NCI-H2196 (cell line): ENCODE results near the gene FMR1NB.

Experiments
- DNase-seq: peaks from one replicate; lab custom pipeline; 2025; ENCODE audit not compliant: unreplicated experiment; lab: John Stamatoyannopoulos, UW

Gene FMR1NB, protein sequence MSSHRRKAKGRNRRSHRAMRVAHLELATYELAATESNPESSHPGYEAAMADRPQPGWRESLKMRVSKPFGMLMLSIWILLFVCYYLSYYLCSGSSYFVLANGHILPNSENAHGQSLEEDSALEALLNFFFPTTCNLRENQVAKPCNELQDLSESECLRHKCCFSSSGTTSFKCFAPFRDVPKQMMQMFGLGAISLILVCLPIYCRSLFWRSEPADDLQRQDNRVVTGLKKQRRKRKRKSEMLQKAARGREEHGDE

GRCh38 chrX:147981038-147981752 is at the start of gene FMR1NB:
Gene FMR1NB (plus strand): TSS chrX:147981337. CDS start chrX:147981403, 66 bp downstream.
- no peak for DNase-seq

DNA sequence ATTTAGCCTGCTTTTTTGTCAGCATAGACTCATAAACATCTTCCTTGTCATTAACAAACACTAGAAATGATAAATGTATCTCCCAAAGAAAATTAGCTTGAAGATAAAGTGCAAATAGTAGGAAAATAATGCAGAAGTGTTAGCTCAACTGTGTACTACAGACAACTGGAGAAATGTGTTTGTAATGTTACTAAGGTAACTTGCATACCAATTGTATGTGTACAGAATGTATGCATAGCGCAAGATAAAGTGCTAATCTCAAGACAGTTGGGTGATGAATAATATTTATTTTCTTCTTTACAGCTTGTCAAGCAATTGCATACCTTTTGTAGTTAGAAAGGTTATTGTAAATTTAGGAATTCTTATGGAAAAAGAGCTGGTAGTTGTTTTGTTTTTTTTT is 47.3 kb upstream of the FMR1NB start:
- no peak for DNase-seq

- DNase-seq: no peak
Measured at GRCh38 chrX:147935156-147935758, 45.9 kb upstream of the FMR1NB start.

DNA sequence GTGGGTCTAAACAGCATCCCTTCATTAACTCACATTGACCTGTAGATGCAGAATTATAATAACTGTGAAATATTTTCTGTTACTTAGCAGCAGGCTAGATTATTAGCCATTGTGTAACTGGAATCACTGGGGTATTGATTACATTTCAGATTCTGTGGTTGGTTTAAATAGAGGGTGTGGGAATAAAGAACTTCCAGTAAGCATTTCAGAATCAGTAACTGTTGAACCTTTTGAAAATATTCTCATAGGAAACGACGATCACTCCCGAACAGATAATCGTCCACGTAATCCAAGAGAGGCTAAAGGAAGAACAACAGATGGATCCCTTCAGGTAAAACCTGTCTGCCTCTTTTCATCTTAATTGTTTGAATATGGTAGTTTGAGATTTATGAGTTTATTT is 35.9 kb upstream of the FMR1NB start:
- DNase-seq: no peak

DNA sequence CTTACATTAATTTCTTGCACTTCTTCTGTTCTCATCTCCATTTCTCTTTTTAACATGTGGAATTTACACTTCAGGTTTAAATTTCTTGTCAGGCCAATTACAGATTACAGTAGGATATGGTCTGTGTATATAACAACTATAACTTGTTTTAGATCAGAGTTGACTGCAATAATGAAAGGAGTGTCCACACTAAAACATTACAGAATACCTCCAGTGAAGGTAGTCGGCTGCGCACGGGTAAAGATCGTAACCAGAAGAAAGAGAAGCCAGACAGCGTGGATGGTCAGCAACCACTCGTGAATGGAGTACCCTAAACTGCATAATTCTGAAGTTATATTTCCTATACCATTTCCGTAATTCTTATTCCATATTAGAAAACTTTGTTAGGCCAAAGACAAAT is 32.6 kb upstream of the FMR1NB start:
- DNase-seq: no peak

- no peak for DNase-seq
Measured at GRCh38 chrX:147950352-147950751, 30.8 kb upstream of the FMR1NB start.

DNA sequence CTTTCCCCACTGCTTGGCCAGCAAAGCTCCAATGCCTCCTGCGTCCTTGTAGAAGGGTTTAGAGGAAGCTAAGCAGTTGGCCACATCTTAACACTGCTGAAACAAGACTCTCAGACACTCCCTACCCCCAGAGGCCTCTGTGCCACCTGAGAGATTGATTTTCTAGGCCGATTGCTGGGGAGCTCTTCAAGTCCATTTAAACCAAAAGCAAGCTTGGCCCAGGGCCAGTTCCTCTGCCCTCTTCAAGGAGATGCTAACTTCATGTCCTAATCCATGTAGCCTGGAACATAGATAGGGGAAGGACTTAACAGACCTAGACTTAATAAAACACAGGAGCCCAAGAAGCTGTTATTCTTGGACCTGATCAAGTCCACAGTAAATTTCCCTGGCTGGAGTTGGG is 27.2 kb upstream of the FMR1NB start:
- no peak for DNase-seq

GRCh38 chrX:147957291-147957690 is 23.8 kb upstream of the FMR1NB start:
- DNase-seq: no peak

- DNase-seq: no peak
Measured at GRCh38 chrX:147958291-147958690, 22.8 kb upstream of the FMR1NB start.

- DNase-seq: no peak
Measured at GRCh38 chrX:147960722-147961121, 20.4 kb upstream of the FMR1NB start.

GRCh38 chrX:147962476-147962875 is 18.7 kb upstream of the FMR1NB start:
- no peak for DNase-seq

GRCh38 chrX:147978931-147979330 is 2.2 kb upstream of the FMR1NB start:
- DNase-seq: no peak

DNA sequence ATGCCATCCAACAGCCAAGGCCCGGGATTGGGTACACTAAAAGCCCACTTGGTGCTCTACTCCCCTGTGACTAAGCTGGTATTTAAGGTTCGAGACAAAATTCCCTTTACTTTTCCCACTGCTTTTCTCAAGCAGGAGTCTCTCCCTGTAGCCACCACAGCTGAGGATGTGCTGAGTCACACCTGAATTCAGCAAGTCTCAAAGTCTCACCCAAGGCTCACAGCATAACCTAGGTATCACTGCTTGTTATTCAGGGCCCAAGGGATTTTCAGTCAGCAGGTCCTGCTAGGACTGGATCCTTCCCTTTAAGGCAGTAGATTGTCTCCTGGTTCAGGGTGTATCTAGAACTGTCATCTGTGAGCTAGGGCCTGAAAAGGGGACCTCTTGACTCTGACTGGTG is 39.2 kb downstream of the FMR1NB start:
- no peak for DNase-seq

- no peak for DNase-seq
Measured at GRCh38 chrX:148024425-148025148, 43.5 kb downstream of the FMR1NB start.

DNA sequence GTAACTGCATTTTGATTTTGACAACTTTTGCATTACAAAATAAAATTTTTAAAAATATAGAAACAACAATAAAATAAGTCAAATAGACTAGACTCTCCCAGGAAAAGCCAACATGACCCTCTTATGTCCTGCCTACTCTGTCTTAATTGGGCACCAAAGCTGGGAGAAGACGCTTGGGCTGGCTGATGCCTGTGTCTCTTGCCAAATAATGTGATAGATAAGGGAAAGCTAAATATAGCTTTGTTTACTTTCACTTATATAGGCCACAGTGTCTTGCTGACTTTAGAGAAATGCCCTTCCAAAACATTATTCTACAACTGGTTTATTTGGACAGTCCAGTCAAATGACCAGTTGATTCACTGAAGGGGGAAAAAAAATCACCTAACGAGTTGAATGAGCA is 54.2 kb downstream of the FMR1NB start:
- no peak for DNase-seq

DNA sequence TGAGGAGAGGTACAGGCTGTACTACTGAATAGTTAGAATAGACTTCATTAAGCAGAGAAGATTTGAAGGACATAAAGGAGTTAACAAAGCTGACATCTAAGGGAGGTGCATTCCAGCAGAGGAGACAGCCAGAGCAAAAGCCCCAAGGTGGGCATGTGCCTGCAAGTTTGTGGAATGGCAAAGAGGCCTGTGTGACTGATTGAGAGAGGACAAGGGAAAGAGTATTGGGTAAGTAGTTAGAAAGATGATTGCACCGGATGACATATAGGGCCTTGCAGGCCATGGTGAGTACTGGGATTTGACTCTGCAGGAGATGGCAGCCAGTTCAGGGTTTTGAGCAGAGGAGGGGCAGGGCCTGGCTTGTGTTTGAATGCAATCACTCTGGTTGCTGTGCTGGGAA is 55.9 kb downstream of the FMR1NB start:
- no peak for DNase-seq

DNA sequence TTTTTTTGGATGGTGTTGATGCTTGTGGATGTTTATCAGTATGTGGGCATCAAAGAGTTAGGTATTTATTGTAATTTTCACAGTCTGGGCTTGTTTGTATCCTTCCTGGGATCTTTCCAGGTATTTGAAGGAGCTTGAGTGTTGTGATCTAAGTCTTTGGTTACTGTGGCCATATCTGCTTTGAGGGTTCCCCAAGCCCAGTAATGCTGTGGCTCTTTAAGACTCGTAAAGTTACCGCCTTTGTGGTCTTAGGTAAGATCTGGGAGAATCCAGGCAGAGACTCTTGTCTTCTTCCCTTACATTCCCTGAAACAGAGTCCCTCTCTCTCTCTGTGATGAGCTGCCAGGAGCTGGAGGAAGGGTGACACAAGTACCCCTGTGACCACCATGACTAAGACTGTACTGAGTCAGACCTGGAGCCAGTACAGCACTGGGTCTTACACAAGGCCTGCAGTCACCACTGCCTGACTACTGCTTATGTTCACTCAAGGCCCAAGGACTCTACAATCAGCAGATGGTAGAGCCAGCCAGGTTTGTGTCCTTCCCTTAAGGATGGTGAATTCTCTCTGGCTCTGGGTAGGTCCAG is 62.2 kb downstream of the FMR1NB start:
- DNase-seq: no peak

GRCh38 chrX:148047200-148047599 is 66.1 kb downstream of the FMR1NB start:
- DNase-seq: no peak

DNA sequence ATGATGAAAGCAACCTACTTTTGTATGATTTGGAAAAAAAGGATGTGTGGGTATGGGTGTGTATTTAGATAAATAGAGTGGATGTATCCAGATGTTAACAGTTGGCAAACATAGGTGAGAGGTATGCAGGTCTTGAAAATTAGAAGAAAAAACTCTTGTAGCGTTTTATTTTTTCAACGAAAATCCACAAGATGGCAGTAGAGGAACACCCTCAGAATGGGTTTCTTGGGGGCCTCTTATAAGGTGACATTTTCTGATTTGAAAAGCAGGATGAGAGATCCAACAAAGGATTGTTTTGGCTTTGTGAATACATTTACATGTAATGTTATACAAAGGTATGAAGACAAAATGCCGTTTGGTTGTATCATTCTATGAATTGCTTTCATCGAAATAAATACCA is 68.3 kb downstream of the FMR1NB start:
- peak; percentile 12 for DNase-seq

DNA sequence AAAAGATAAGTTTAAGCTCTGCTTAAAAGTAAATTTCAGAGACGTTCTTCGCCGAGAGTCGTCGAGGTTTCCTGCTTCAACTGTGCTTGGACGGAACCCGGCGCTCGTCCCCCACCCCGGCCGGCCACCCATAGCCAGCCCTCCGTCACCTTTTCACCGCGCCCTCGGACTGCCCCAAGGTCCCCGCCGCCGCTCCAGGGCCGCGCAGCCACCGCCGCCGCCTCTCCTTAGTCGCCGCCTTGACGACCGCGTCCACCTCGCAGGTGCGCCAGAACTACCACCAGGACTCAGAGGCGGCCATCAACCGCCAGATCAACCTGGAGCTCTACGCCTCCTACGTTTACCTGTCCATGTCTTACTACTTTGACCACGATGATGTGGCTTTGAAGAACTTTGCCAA is 70.8 kb downstream of the FMR1NB start:
- DNase-seq: no peak

DNA sequence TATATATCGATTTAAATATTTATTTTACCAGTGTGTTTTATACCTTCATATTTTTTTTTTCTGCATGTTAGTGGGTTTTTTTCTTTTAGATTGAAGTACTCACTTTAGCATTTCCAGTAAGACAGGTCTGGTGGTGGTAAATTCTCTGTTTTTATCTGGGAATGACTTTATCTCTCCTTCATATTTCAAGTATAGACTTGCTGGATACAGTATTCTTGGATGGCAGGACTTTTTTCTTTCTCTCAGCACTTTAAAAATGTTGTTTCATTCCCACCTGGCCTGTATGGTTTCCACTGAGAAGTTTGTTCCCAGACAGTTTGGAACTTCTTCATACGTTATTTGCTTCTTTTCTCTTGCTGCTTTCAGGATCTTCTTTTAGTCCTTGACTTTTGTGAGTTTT is 86.1 kb downstream of the FMR1NB start:
- no peak for DNase-seq
